Peyer's patch (tissue), 4 donors: Measurements from ENCODE around the gene DISC1. TPM values are rescaled to one million over a fixed set of nuclear protein-coding genes. Genes with fewer than 3 reads are reported as not detected.

Experiments
- DNase-seq, 3 donors: peaks; one replicate each; pipeline ENCODE4 v3.0.0-alpha.2; 2017 to 2019
- H3K27ac ChIP-seq, 4 donors: fragments of 200-600 bp; sonication (generic); one replicate each; pipeline ENCODE4 v1.5.1; 2016 to 2019
- H3K27me3 ChIP-seq, 2 donors: fragments of 200-600 bp; sonication (generic); one replicate each; pipeline ENCODE4 v1.5.1; 2019
- H3K36me3 ChIP-seq, 3 donors: fragments of 200-600 bp; sonication (generic); one replicate each; pipeline ENCODE4 v1.5.1; 2016 to 2019
- H3K4me1 ChIP-seq, 4 donors: fragments of 200-600 bp; sonication (generic); one replicate each; pipeline ENCODE4 v1.5.1; 2016 to 2019
- H3K4me3 ChIP-seq, 4 donors: fragments of 200-600 bp; sonication (generic); 1 replicate in 3 of 4; 2 replicates in 1 of 4; pipeline ENCODE4 v1.5.1; 2016 to 2019; ENCODE audit warnings: mild to moderate bottlenecking in 1 of 4
- H3K9me3 ChIP-seq, 4 donors: fragments of 200-600 bp; sonication (generic); one replicate each; pipeline ENCODE4 v1.5.1; 2016 to 2019; ENCODE audit warnings: mild to moderate bottlenecking in 1 of 4
- POLR2A ChIP-seq, 2 donors: fragments of 450-650 bp; IDR thresholded peaks; one replicate each; pipeline ENCODE4 v1.5.1; 2017; ENCODE audit warnings: antibody characterized with exemption in 2 of 2, mild to moderate bottlenecking in 2 of 2, moderate library complexity in 2 of 2
- small RNA-seq, 2 donors: library from RNA; depleted of rRNA; stranded (forward); fragments of <200 nt; gene quantifications; one replicate each; pipeline ENCODE3, GENCODE V24; 2016
- total RNA-seq, 4 donors: library from RNA; depleted of rRNA; stranded (reverse); fragments of >200 nt; gene quantifications; one replicate each; pipeline ENCODE4 v1.1.0, GENCODE V29; 2016
- TF ChIP-seq, protein P1 (sequence below), 6 experiments: fragments of 450-650 bp in 4 of 6; fragments of 200-600 bp in 2 of 6; sonication (generic) in 1 of 6; IDR thresholded peaks; one replicate each; pipeline ENCODE4 v1.5.1; 2017 to 2019; ENCODE audit warnings: antibody characterized with exemption in 6 of 6, mild to moderate bottlenecking in 3 of 6, moderate library complexity in 1 of 6

DISC1 gene
- total RNA-seq, 4 donors from 2014 or later = 2.3 to 39.6 (median 5.6) TPM

DNA sequence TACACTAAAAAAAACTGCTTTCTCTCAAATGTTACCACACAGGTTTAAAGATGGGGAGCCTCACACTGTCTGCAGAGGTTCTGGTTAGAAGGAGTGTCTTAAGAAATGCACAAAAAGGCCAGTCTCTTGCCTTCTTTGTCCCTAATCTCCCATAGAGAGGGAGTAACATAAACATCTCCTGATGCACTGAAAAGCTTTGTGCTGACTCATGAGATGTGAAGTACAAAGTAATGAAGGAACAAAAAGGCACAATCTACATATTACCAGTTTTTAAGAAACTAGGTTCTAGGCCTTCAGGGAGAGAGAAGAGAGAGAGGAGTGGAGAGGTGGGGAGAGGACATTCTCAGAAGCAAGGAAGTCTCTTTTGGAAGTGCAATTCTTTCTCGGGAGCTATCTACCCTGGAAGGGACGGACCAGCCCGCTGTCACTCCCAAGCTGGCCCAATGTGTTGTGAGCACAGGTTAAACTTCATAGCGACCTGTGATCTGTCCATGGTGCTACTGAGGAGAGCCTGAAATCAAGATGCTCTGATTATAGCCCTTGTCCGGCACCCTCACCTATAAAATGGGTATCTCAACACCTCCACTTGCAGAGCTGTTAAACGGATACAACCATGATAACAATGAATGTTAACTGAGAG is 458.1 kb downstream of the DISC1 start:
- no peaks in the 10 kb centered on the region for H3K4me1 ChIP-seq
- no peaks in the 10 kb centered on the region for H3K36me3 ChIP-seq
- TF ChIP-seq, protein P1, sequence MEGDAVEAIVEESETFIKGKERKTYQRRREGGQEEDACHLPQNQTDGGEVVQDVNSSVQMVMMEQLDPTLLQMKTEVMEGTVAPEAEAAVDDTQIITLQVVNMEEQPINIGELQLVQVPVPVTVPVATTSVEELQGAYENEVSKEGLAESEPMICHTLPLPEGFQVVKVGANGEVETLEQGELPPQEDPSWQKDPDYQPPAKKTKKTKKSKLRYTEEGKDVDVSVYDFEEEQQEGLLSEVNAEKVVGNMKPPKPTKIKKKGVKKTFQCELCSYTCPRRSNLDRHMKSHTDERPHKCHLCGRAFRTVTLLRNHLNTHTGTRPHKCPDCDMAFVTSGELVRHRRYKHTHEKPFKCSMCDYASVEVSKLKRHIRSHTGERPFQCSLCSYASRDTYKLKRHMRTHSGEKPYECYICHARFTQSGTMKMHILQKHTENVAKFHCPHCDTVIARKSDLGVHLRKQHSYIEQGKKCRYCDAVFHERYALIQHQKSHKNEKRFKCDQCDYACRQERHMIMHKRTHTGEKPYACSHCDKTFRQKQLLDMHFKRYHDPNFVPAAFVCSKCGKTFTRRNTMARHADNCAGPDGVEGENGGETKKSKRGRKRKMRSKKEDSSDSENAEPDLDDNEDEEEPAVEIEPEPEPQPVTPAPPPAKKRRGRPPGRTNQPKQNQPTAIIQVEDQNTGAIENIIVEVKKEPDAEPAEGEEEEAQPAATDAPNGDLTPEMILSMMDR (IDR thresholded peaks at IDR 0.05) = no peak
- TF ChIP-seq POLR2A (IDR thresholded peaks at IDR 0.05) = no peak
- no peak overlapping the region for H3K4me3 ChIP-seq
- no peak for DNase-seq
- H3K27ac ChIP-seq = no peak overlapping the region
- no peaks in the 10 kb centered on the region for H3K9me3 ChIP-seq
- H3K27me3 ChIP-seq = no peaks in the 10 kb centered on the region

DNA sequence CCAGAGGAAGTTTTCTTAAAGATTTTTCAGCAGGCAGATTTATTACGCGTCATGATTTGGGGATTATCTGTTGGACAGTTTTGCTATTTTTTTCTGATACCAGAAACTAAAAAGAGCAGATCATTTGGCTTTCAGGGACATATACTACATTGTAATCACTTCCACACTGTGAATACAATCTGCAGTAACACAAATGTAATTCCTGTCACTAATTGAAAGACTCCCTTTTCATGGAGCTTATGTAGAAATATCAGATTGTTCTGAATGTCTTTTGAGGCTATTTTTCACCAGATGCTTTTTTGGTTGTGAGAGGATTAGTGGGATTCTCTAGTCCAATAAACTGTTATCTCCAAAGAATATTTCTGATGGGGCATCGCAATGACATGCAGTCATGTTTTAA is 464.2 kb downstream of the DISC1 start:
- DNase-seq = no peak
- no peaks in the 10 kb centered on the region for H3K4me1 ChIP-seq
- H3K4me3 ChIP-seq = no peak overlapping the region
- no peaks in the 10 kb centered on the region for H3K9me3 ChIP-seq
- no peaks in the 10 kb centered on the region for H3K36me3 ChIP-seq
- no peak for TF ChIP-seq POLR2A (IDR thresholded peaks at IDR 0.05)
- no peaks in the 10 kb centered on the region for H3K27me3 ChIP-seq
- H3K27ac ChIP-seq = no peak overlapping the region

Small RNAs within 50 kb of the gene (small RNA-seq; reads per million reads assigned to genes)
- gene RF02102 (0 reads per million in 2 donors), gene RNU5A-5P (0.23 to 0.51 reads per million in 2 donors)

Other genes with a start within 250 kb of the DISC1 start
- gene EGLN1, start 204.5 kb upstream of the DISC1 start, total RNA-seq = 10 to 100 TPM; 34.7 to 53.1 (median 39.8) TPM
- gene TSNAX, start 98.1 kb upstream of the DISC1 start, total RNA-seq = 10 to 100 TPM; 11.3 to 18.2 (median 14.9) TPM